DOHH2 (cell line): ENCODE data around the gene ZMYM2.

Source experiments
- H3F3A ChIP-seq: fragments of 200-600 bp; sonication (generic), shearing (Covaris generic); 2 replicates; pipeline ENCODE4 v1.6.0; 2016; ENCODE audit warnings: antibody characterized with exemption, mild to moderate bottlenecking; ENCODE audit not compliant: control insufficient read depth, insufficient read depth
- H3K27ac ChIP-seq: fragments of 200-600 bp; sonication (generic); 2 replicates; pipeline ENCODE4 v1.5.1; 2014; ENCODE audit warnings: low read depth, mild to moderate bottlenecking, low read length, moderate library complexity
- H3K27me3 ChIP-seq: fragments of 200-600 bp; sonication (generic); 2 replicates; pipeline ENCODE4 v1.6.1; 2014; ENCODE audit warnings: mild to moderate bottlenecking, low read length, mixed read lengths; ENCODE audit not compliant: control insufficient read depth
- H3K36me3 ChIP-seq: fragments of 200-600 bp; sonication (generic); 2 replicates; pipeline ENCODE4 v1.6.1; 2014; ENCODE audit warnings: mild to moderate bottlenecking, low read length, moderate library complexity, mixed read lengths; ENCODE audit not compliant: control insufficient read depth
- H3K4me1 ChIP-seq: fragments of 200-600 bp; sonication (generic); 2 replicates; pipeline ENCODE4 v1.6.1; 2014; ENCODE audit warnings: mild to moderate bottlenecking, low read length, mixed read lengths; ENCODE audit not compliant: control insufficient read depth
- H3K4me2 ChIP-seq: fragments of 200-600 bp; sonication (generic); 2 replicates; pipeline ENCODE4 v1.6.0; 2014; ENCODE audit warnings: mild to moderate bottlenecking, low read length, moderate library complexity
- H3K4me3 ChIP-seq: fragments of 200-600 bp; sonication (generic); 2 replicates; pipeline ENCODE4 v1.5.1; 2014; ENCODE audit warnings: mild to moderate bottlenecking, low read length, mixed read lengths
- H3K79me2 ChIP-seq: fragments of 200-600 bp; sonication (generic); 2 replicates; pipeline ENCODE4 v1.6.1; 2014; ENCODE audit warnings: mild to moderate bottlenecking, low read length, mixed read lengths; ENCODE audit not compliant: control insufficient read depth
- H3K9me2 ChIP-seq: fragments of 200-600 bp; sonication (generic); replicated peaks from 2 replicates; pipeline ENCODE4 v1.6.1; 2014; ENCODE audit warnings: mild to moderate bottlenecking, low read length, mixed read lengths; ENCODE audit not compliant: control insufficient read depth
- H3K9me3 ChIP-seq: fragments of 200-600 bp; sonication (generic); 2 replicates; pipeline ENCODE4 v1.6.1; 2014; ENCODE audit warnings: antibody characterized with exemption, low read length, mixed read lengths; ENCODE audit not compliant: control insufficient read depth, insufficient read depth
- H4K20me1 ChIP-seq: fragments of 200-600 bp; sonication (generic); 2 replicates; pipeline ENCODE4 v1.6.0; 2014; ENCODE audit warnings: low read depth, mild to moderate bottlenecking, antibody characterized with exemption, low read length, moderate library complexity; ENCODE audit not compliant: control insufficient read depth, insufficient read depth
- EZH2phosphoT487 ChIP-seq: fragments of 200-600 bp; sonication (generic); IDR thresholded peaks from 2 replicates; pipeline ENCODE4 v1.6.1; 2017; ENCODE audit warnings: borderline replicate concordance, mild to moderate bottlenecking, antibody characterized with exemption, low read length, moderate library complexity, mixed read lengths
- TF ChIP-seq, protein P1 (sequence below): fragments of 200-600 bp; sonication (generic); IDR thresholded peaks from one replicate; pipeline ENCODE4 v1.5.1; 2014; ENCODE audit warnings: antibody characterized with exemption, mild to moderate bottlenecking, low read depth, low read length; ENCODE audit not compliant: poor library complexity, severe bottlenecking

Gene ZMYM2

DNA sequence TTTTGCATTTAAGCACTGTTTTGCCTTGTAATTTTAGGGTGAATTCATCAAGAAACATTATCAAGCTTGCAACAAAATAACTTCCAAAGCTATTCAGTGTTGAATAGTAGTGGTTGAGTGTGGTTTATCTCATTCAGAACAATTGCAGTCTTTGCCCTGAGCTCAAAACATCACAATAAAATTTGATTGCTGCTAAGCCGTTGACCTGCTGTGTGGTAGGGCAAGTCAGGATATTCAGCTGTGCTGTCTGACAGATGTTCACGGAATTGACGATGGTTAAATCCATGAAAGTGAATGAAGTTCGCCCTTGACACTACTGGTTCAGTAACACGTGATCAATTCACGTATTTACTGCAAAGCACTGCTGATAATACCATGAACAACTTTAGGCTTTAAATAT is 135.4 kb downstream of the ZMYM2 start:
- no peak overlapping the region for H3K4me3 ChIP-seq
- H3K4me2 ChIP-seq, result no peak overlapping the region
- no peaks in the 10 kb centered on the region for H3K9me2 ChIP-seq
- H3K9me3 ChIP-seq, result 0 out of 2 replicates have a peak, but pooled peaks cover 3% of the 10 kb centered on the region
- H3K27ac ChIP-seq, result no peak overlapping the region
- H3K4me1 ChIP-seq, result no peaks in the 10 kb centered on the region
- no peaks in the 10 kb centered on the region for H4K20me1 ChIP-seq
- no peaks in the 10 kb centered on the region for H3F3A ChIP-seq
- H3K27me3 ChIP-seq, result no peaks in the 10 kb centered on the region; the same call in 1 of the 2 replicates
- no peaks in the 10 kb centered on the region for H3K36me3 ChIP-seq
- H3K79me2 ChIP-seq, result no peaks in the 10 kb centered on the region
- no peak for TF ChIP-seq EZH2phosphoT487
- TF ChIP-seq, protein P1, sequence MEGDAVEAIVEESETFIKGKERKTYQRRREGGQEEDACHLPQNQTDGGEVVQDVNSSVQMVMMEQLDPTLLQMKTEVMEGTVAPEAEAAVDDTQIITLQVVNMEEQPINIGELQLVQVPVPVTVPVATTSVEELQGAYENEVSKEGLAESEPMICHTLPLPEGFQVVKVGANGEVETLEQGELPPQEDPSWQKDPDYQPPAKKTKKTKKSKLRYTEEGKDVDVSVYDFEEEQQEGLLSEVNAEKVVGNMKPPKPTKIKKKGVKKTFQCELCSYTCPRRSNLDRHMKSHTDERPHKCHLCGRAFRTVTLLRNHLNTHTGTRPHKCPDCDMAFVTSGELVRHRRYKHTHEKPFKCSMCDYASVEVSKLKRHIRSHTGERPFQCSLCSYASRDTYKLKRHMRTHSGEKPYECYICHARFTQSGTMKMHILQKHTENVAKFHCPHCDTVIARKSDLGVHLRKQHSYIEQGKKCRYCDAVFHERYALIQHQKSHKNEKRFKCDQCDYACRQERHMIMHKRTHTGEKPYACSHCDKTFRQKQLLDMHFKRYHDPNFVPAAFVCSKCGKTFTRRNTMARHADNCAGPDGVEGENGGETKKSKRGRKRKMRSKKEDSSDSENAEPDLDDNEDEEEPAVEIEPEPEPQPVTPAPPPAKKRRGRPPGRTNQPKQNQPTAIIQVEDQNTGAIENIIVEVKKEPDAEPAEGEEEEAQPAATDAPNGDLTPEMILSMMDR, result no peak

DNA sequence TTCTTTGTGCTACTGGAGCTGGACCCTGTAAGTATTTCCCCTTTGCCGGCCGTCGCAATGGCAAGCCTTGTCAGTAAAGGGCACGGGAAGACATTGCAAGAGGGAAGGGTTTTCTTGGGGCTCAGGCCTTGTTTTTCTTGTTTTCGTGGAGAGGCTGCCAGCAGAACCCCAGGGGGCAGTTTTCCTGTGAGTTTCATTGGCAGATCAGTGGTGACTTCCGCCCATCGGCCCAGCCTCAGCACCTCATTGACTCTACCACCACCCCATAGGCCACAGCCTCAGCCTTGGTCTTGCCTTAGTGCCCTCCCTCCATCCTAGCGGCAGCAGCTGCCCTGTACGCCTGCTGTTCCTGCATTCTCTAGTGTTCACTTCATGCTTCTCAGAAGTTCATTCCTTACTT is 140.8 kb downstream of the ZMYM2 start:
- no peaks in the 10 kb centered on the region for H4K20me1 ChIP-seq
- H3K79me2 ChIP-seq, result no peaks in the 10 kb centered on the region
- peaks cover 4% of the 10 kb centered on the region for H3K27me3 ChIP-seq
- no peak overlapping the region for H3K4me2 ChIP-seq
- TF ChIP-seq EZH2phosphoT487, result no peak
- TF ChIP-seq, protein P1, result no peak
- H3K27ac ChIP-seq, result no peak overlapping the region
- H3K4me3 ChIP-seq, result no peak overlapping the region
- H3K9me2 ChIP-seq, result no peaks in the 10 kb centered on the region
- no peaks in the 10 kb centered on the region for H3F3A ChIP-seq
- H3K4me1 ChIP-seq, result no peaks in the 10 kb centered on the region
- H3K9me3 ChIP-seq, result 0 out of 2 replicates have a peak, but pooled peaks cover 3% of the 10 kb centered on the region
- H3K36me3 ChIP-seq, result no peaks in the 10 kb centered on the region

DNA sequence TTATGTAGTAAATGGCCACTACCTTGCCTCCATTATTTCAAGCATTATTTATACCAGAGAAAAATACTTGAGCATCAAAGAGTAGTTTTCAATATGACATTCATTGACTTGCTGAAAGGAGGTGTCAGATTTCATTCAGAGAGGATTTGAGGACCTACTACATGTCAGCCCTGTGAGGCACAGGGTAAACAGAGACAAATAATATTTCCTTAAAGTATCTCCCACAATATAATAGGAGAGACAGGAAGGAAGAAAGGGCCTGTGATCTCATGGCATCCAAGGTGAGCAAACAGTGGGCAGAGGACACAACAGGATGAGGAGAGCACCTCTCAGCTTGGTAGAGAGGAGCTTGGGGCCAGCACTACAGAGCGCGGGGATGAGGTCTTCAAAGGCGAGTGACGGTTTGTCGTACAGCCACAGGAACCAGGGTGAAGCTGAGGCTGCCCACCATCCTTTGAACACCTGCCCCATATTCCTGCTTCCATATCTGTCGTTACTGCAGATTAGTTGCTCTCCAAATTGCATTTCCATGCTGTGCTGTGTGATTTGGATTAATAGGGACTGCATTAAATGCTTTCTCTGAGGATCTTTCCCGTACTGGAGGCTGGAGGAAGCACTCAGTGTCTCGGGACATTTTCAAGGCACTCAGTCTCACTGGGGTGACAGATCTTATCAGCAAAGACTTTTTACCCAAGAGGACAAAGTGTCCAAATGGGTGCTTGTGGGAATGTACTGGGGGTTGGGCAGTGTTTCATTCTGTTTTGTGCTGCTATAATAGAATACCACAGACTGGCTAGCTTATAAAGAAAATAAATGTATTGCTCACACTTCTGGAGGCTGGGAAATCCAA is 143.2 kb downstream of the ZMYM2 start:
- H3F3A ChIP-seq, result no peaks in the 10 kb centered on the region
- H3K9me2 ChIP-seq, result no peaks in the 10 kb centered on the region
- no peak overlapping the region for H3K4me2 ChIP-seq
- TF ChIP-seq EZH2phosphoT487, result no peak
- TF ChIP-seq, protein P1, result no peak
- no peak overlapping the region for H3K4me3 ChIP-seq
- 0 out of 2 replicates have a peak, but pooled peaks cover 3% of the 10 kb centered on the region for H3K9me3 ChIP-seq
- no peaks in the 10 kb centered on the region for H3K36me3 ChIP-seq
- H3K79me2 ChIP-seq, result no peaks in the 10 kb centered on the region
- no peaks in the 10 kb centered on the region for H4K20me1 ChIP-seq
- H3K27ac ChIP-seq, result no peak overlapping the region
- peaks cover 4% of the 10 kb centered on the region for H3K27me3 ChIP-seq
- no peaks in the 10 kb centered on the region for H3K4me1 ChIP-seq
